GM19193 (cell line): Measurements from ENCODE around the gene TREH.

ENCODE experiments used
- POLR2A ChIP-seq: IDR thresholded peaks from 4 replicates; pipeline ENCODE4 v1.6.1; 2011; ENCODE audit not compliant: insufficient read depth, insufficient read length; ENCODE audit errors: extremely low read depth

Gene TREH

GRCh38 chr11:118666371-118666770, 13.1 kb downstream of the TREH start:
- no peak for TF ChIP-seq POLR2A

GRCh38 chr11:118663902-118664301, 15.5 kb downstream of the TREH start:
- no peak for TF ChIP-seq POLR2A

- no peak for TF ChIP-seq POLR2A
These were observed 16.1 kb downstream of the TREH start for GRCh38 chr11:118663381-118663780.

GRCh38 chr11:118662401-118663271, 16.8 kb downstream of the TREH start:
- no peak for TF ChIP-seq POLR2A

GRCh38 chr11:118661425-118662301, 17.8 kb downstream of the TREH start:
- TF ChIP-seq POLR2A = no peak

GRCh38 chr11:118660681-118661424, 18.6 kb downstream of the TREH start:
- TF ChIP-seq POLR2A = no peak

- TF ChIP-seq POLR2A = no peak
These were observed 19.3 kb downstream of the TREH start for GRCh38 chr11:118659953-118660680.

- TF ChIP-seq POLR2A = no peak
These were observed 20.0 kb downstream of the TREH start for GRCh38 chr11:118659314-118659952.

GRCh38 chr11:118658429-118659313, 20.8 kb downstream of the TREH start:
- no peak for TF ChIP-seq POLR2A

GRCh38 chr11:118657709-118658428, 21.6 kb downstream of the TREH start:
- TF ChIP-seq POLR2A = no peak

GRCh38 chr11:118657238-118657637, 22.2 kb downstream of the TREH start:
- no peak for TF ChIP-seq POLR2A

GRCh38 chr11:118656563-118657165, 22.8 kb downstream of the TREH start:
- no peak for TF ChIP-seq POLR2A
